Panc1 (cell line): ENCODE results near the gene CSF1. TPM values are rescaled to one million over a fixed set of nuclear protein-coding genes. Genes with fewer than 3 reads are reported as not detected.
A peak's percentile ranks its signal among the peaks of the same experiment; 100 is the strongest.

Experiments used
- ATAC-seq: fragments of 200-7000 bp; cut with Tn5 transposase; 2 replicates; pipeline ENCODE4 v1.9.1; 2020; ENCODE audit warnings: mild to moderate bottlenecking, moderate library complexity
- BruUV-seq: library from RNA; stranded (reverse); fragments of 400-500 nt; replicated peaks from 2 replicates; lab custom pipeline; 2021; lab: Mats Ljungman, UMichigan
- CTCF ChIA-PET: fragments of 300-600 bp; sonication (Branson Sonifier 250); formaldehyde crosslinking; loops from one replicate; lab custom pipeline; 2022; ENCODE audit warnings: antibody characterized with exemption; lab: Charles Lee
- POLR2A ChIA-PET: fragments of 300-600 bp; sonication (Branson Sonifier 250); formaldehyde crosslinking; loops from one replicate; lab custom pipeline; 2022; ENCODE audit warnings: antibody characterized with exemption; lab: Charles Lee
- DNase-seq: peaks from one replicate; pipeline ENCODE4 v3.0.0-alpha.2; 2010; ENCODE audit warnings: low read depth, low spot score
- H3K27ac ChIP-seq: 2 replicates; pipeline ENCODE4 v1.5.1; 2011; ENCODE audit warnings: mild to moderate bottlenecking, low read length, inconsistent platforms
- H3K27me3 ChIP-seq: fragments of 200-500 bp; sonication (Bioruptor generic); 2 replicates; pipeline ENCODE4 v1.6.0; 2014; ENCODE audit warnings: low read length, inconsistent platforms; ENCODE audit not compliant: control insufficient read depth, insufficient read depth
- H3K36me3 ChIP-seq: fragments of 200-500 bp; sonication (Bioruptor generic); 2 replicates; pipeline ENCODE4 v1.5.1; 2014; ENCODE audit warnings: inconsistent platforms, mild to moderate bottlenecking, low read length, moderate library complexity; ENCODE audit not compliant: control insufficient read depth, insufficient read depth
- H3K4me1 ChIP-seq: 2 replicates; pipeline ENCODE4 v1.5.1; 2011; ENCODE audit warnings: inconsistent platforms, mild to moderate bottlenecking, low read length, moderate library complexity; ENCODE audit not compliant: control insufficient read depth, insufficient read depth
- H3K4me3 ChIP-seq, 2 experiments: 2 replicates each; pipeline ENCODE4 v1.5.1; 2011 to 2012; ENCODE audit warnings: low read depth in 2 of 2, low read length in 2 of 2, mild to moderate bottlenecking in 2 of 2, inconsistent platforms in 1 of 2, moderate library complexity in 1 of 2
- H3K9me3 ChIP-seq: fragments of 200-500 bp; sonication (Bioruptor generic); 2 replicates; pipeline ENCODE4 v1.5.1; 2014; ENCODE audit warnings: low read depth, mild to moderate bottlenecking, inconsistent platforms, low read length, moderate library complexity; ENCODE audit not compliant: control insufficient read depth, insufficient read depth
- POLR2AphosphoS5 ChIP-seq: IDR thresholded peaks from 2 replicates; pipeline ENCODE4 v1.6.1; 2012; ENCODE audit warnings: mild to moderate bottlenecking, low read depth, low read length, moderate library complexity
- SIN3A ChIP-seq: IDR thresholded peaks from 2 replicates; pipeline ENCODE4 v1.6.1; 2012; ENCODE audit warnings: low read depth, mild to moderate bottlenecking, low read length, moderate library complexity, borderline replicate concordance; ENCODE audit not compliant: insufficient read depth
- TCF7L2 ChIP-seq: IDR thresholded peaks from 2 replicates; pipeline ENCODE4 v1.6.1; 2011; ENCODE audit warnings: mild to moderate bottlenecking, low read depth, low read length, inconsistent platforms
- in situ Hi-C: cut with HindIII; loops from 2 replicates; pipeline ENCODE4 v1.10.0; 2016; ENCODE audit warnings: low sequenced_read_pairs, low pct_unique_long_range_greater_than_20kb
- intact Hi-C: fragments of 100-400 bp; cut with micrococcal nuclease; formaldehyde crosslinking; loops from one replicate; pipeline ENCODE4 v1.10.0; 2022; ENCODE audit not compliant: unreplicated experiment
- total RNA-seq: library from RNA; stranded (reverse); gene quantifications from one replicate; pipeline ENCODE4 v1.2.1, GENCODE V29; 2021; ENCODE audit not compliant: unreplicated experiment
- TF ChIP-seq, protein P1 (sequence below), 2 experiments: IDR thresholded peaks; 2 replicates each; pipeline ENCODE4 v1.6.1; 2011 to 2012; ENCODE audit warnings: low read depth in 2 of 2, control low read depth in 1 of 2, low read length in 1 of 2, mild to moderate bottlenecking in 1 of 2, moderate library complexity in 1 of 2; ENCODE audit not compliant: insufficient read depth in 1 of 2
- TF ChIP-seq, protein P2 (sequence below): fragments of 450-650 bp; IDR thresholded peaks from 2 replicates; pipeline ENCODE4 v1.5.1; 2017; ENCODE audit warnings: mild to moderate bottlenecking

CSF1 gene
- total RNA-seq, 1 experiment from 2014 or later, result 217 TPM

DNA sequence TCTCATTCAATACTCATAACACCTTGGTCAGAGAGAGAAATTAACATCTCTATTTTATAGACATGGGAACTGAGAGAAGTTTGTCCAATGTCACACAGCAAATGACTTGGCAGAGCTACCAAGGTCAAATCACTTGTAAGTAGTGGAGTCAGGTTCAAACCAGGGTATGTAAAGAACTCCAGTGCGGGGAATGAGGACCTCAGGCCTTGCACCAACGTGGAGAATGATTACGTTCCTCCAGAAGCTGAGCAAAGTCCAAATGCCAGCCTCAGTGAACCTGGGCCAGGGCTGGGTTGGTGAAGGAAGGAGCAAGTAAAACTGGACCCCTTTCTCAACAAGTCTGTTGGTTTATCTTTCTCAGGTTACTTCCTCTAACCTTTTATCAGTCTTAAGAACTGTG lies 1.8 kb upstream of the CSF1 start:
- no peak overlapping the region for H3K4me3 ChIP-seq
- DNase-seq, result no peak
- no TSS peak for BruUV-seq
- H3K4me1 ChIP-seq, result peaks cover 20% of the 10 kb centered on the region
- TF ChIP-seq POLR2AphosphoS5, result no peak
- TF ChIP-seq, protein P1, sequence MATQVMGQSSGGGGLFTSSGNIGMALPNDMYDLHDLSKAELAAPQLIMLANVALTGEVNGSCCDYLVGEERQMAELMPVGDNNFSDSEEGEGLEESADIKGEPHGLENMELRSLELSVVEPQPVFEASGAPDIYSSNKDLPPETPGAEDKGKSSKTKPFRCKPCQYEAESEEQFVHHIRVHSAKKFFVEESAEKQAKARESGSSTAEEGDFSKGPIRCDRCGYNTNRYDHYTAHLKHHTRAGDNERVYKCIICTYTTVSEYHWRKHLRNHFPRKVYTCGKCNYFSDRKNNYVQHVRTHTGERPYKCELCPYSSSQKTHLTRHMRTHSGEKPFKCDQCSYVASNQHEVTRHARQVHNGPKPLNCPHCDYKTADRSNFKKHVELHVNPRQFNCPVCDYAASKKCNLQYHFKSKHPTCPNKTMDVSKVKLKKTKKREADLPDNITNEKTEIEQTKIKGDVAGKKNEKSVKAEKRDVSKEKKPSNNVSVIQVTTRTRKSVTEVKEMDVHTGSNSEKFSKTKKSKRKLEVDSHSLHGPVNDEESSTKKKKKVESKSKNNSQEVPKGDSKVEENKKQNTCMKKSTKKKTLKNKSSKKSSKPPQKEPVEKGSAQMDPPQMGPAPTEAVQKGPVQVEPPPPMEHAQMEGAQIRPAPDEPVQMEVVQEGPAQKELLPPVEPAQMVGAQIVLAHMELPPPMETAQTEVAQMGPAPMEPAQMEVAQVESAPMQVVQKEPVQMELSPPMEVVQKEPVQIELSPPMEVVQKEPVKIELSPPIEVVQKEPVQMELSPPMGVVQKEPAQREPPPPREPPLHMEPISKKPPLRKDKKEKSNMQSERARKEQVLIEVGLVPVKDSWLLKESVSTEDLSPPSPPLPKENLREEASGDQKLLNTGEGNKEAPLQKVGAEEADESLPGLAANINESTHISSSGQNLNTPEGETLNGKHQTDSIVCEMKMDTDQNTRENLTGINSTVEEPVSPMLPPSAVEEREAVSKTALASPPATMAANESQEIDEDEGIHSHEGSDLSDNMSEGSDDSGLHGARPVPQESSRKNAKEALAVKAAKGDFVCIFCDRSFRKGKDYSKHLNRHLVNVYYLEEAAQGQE (IDR thresholded peaks at IDR 0.05; ENCODE audit: insufficient read depth in 1 of 2, low read depth in 2 of 2, low read length in 1 of 2), result no peak
- no peak for TF ChIP-seq TCF7L2
- TF ChIP-seq, protein P2, sequence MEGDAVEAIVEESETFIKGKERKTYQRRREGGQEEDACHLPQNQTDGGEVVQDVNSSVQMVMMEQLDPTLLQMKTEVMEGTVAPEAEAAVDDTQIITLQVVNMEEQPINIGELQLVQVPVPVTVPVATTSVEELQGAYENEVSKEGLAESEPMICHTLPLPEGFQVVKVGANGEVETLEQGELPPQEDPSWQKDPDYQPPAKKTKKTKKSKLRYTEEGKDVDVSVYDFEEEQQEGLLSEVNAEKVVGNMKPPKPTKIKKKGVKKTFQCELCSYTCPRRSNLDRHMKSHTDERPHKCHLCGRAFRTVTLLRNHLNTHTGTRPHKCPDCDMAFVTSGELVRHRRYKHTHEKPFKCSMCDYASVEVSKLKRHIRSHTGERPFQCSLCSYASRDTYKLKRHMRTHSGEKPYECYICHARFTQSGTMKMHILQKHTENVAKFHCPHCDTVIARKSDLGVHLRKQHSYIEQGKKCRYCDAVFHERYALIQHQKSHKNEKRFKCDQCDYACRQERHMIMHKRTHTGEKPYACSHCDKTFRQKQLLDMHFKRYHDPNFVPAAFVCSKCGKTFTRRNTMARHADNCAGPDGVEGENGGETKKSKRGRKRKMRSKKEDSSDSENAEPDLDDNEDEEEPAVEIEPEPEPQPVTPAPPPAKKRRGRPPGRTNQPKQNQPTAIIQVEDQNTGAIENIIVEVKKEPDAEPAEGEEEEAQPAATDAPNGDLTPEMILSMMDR, result no peak
- TF ChIP-seq SIN3A, result no peak
- intact Hi-C loops (no loop called here), in situ Hi-C loops (no loop called here)
- ChIA-PET CTCF (no interaction called here), POLR2A (no interaction called here)
- no peaks in the 10 kb centered on the region for H3K36me3 ChIP-seq
- no peak for ATAC-seq
- no peaks in the 10 kb centered on the region for H3K27me3 ChIP-seq
- H3K9me3 ChIP-seq, result no peaks in the 10 kb centered on the region
- peak overlapping the region; percentile 95; the same call in 1 of the 2 replicates for H3K27ac ChIP-seq

DNA sequence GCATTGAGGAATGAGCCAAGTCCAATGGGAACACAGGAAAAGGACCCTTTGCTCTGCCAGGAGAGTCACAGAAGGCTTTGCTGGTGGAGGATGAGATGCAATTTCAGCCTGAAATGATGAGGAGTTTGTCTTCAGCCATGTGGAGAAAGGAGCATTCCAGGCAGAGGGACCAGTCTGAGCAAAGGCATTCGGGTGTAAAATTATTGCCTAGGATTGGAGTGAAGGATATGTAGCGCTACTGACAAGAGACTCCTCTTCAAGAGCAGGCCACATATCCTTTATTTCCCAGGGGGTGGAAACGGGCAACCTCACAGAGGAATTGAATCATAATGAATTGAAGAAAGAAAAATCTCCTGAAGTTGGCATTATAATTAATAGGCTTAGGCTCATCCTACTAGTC lies 1.1 kb upstream of the CSF1 start:
- no TSS peak for BruUV-seq

More for the DNA sequence above, 1.1 kb upstream of the CSF1 start:
- DNase-seq (no peak), ATAC-seq (no peak)
- Histone ChIP-seq H3K4me1 (peaks cover 25% of the 10 kb centered on the region), H3K27me3 (no peaks in the 10 kb centered on the region), H3K9me3 (no peaks in the 10 kb centered on the region), H3K27ac (peak overlapping the region; percentile 95), H3K4me3 (no peak overlapping the region), H3K36me3 (no peaks in the 10 kb centered on the region)
- ChIA-PET POLR2A (no interaction called here), CTCF (no interaction called here)
- TF ChIP-seq TCF7L2 (no peak), SIN3A (no peak), POLR2AphosphoS5 (no peak)
- TF ChIP-seq, protein P2, result no peak
- TF ChIP-seq, protein P1 (IDR thresholded peaks at IDR 0.05; ENCODE audit: insufficient read depth in 1 of 2, low read depth in 2 of 2, low read length in 1 of 2), result no peak
- in situ Hi-C loops (no loop called here), intact Hi-C loops (no loop called here)
